GM18499 (cell line): ENCODE measurements around the gene ABHD5.

Source experiments
- ATAC-seq: cut with Tn5 transposase; IDR thresholded peaks from one replicate; pipeline ENCODE4 v1.9.1; 2021; ENCODE audit warnings: moderate number of reproducible peaks; ENCODE audit not compliant: insufficient read depth, unreplicated experiment

ABHD5 gene

GRCh38 chr3:43684944-43685343 is 5.8 kb upstream of the ABHD5 start:
- ATAC-seq = no peak

- no peak for ATAC-seq
Observed at GRCh38 chr3:43685921-43686320, 4.8 kb upstream of the ABHD5 start.

- no peak for ATAC-seq
Observed at GRCh38 chr3:43686333-43686699, 4.4 kb upstream of the ABHD5 start.

GRCh38 chr3:43686700-43687498 is 3.8 kb upstream of the ABHD5 start:
- ATAC-seq = no peak

GRCh38 chr3:43687499-43687811 is 3.3 kb upstream of the ABHD5 start:
- no peak for ATAC-seq

GRCh38 chr3:43688245-43688650 is 2.5 kb upstream of the ABHD5 start:
- ATAC-seq = no peak

GRCh38 chr3:43689166-43689565 is 1.6 kb upstream of the ABHD5 start:
- ATAC-seq = no peak

GRCh38 chr3:43689766-43690399 is 855 bp upstream of the ABHD5 start:
- no peak for ATAC-seq

GRCh38 chr3:43691120-43691995 is 620 bp downstream of the ABHD5 start:
- peak; percentile 23 for ATAC-seq

- ATAC-seq = no peak
Observed at GRCh38 chr3:43692085-43692855, 1.5 kb downstream of the ABHD5 start.

GRCh38 chr3:43692971-43693370 is 2.2 kb downstream of the ABHD5 start:
- no peak for ATAC-seq

GRCh38 chr3:43693594-43693993 is 2.9 kb downstream of the ABHD5 start:
- ATAC-seq = no peak

GRCh38 chr3:43695443-43695842 is 4.7 kb downstream of the ABHD5 start:
- ATAC-seq = no peak

- no peak for ATAC-seq
Observed at GRCh38 chr3:43695863-43696262, 5.1 kb downstream of the ABHD5 start.

GRCh38 chr3:43696441-43696840 is 5.7 kb downstream of the ABHD5 start:
- no peak for ATAC-seq

GRCh38 chr3:43696881-43697280 is 6.1 kb downstream of the ABHD5 start:
- no peak for ATAC-seq

- ATAC-seq = no peak
Observed at GRCh38 chr3:43699864-43700263, 9.1 kb downstream of the ABHD5 start.

- ATAC-seq = no peak
Observed at GRCh38 chr3:43704697-43705096, 14.0 kb downstream of the ABHD5 start.

- ATAC-seq = no peak
Observed at GRCh38 chr3:43706342-43706741, 15.6 kb downstream of the ABHD5 start.

- ATAC-seq = no peak
Observed at GRCh38 chr3:43707266-43707665, 16.5 kb downstream of the ABHD5 start.
